GDM1 (cell line): Measurements from ENCODE around the gene YIF1A.
"Not testable (repeated sequence)": the region's sequence is repeated elsewhere in the genome, so short reads cannot be mapped to it uniquely, and the experiment has no call there.

Experiments
- DNase-seq: peaks from one replicate; lab custom pipeline; 2025; lab: John Stamatoyannopoulos, UW

Gene YIF1A

DNA sequence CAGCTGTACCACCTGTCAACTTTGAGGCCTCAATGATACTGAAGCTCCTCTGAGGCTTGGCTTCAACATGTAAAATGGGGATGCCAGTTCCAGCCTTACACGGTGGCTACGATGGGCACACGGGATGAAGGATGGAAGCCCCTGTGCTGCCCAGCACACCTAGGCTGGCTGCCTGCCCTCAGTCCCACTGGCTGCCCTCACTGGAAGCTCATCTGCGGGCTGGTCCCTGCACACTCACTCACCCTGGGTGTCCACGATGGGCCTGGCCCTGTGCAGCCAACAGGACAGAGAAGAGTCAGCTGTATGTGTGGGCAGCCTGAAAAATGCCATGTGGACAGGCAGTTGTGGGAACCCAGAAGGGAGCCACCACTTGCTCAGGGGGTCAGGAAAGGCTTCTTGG lies 2.2 kb downstream of the YIF1A start:
- no peak for DNase-seq

DNA sequence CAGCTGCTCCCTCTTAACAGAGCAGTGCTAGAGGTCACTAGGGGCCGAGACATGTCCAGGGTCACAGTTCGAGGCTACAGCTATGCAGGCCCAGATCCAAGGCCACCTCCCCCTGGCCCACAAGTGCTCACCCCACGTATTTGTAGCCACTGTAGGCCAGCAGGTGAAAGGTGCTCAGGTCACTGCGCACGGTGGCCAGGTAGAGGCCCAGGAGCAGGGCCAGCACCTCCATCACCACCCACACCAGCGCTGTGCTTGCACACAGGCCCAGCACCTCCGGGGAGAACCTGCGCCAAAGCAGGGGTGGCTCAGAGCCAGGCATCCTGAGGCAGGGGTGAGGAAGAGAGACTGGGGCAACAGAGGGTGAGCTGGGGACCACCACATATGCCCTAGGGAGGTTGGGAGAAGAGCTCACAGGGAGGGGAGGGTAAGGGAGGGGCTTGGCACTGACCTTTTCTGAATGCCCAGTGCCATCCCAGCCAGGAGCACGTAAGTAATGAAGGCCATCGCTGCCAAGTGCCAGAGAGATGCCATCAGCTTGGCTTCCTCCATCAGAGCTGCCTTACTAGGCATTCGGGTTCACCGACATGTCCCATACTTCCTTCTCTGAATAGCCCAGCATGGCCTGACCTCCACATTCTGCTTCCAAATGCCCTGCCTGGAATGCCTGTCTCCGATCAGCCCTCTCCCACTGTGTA lies 3.5 kb downstream of the YIF1A start:
- DNase-seq: no peak

DNA sequence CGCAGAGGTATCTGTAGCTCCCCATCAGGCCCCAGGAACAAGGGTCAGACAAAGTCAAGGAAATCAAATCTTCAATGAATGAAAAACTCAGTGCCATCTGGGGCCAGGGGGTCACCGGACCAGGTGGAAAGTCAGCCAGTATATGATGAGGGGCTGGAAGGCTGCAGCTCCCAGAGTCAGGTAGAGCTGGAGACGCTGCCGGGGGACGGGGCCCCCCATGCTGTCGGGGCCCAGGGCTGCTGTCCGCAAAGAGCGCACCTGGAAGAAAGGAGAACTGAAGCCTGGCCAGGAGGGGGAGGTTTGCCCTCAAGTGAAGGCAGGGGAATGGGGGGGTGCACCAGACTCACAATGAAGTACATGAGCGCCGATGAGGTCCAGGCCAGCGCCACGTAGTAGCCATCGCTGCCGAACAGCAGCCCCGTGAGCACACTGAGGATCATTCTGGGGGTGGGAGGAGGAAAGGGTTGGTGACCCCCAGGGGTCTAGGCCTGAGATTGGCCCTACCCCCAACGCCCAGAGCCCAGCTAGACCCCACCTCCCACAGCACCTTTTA lies 4.3 kb downstream of the YIF1A start:
- DNase-seq: no peak

DNA sequence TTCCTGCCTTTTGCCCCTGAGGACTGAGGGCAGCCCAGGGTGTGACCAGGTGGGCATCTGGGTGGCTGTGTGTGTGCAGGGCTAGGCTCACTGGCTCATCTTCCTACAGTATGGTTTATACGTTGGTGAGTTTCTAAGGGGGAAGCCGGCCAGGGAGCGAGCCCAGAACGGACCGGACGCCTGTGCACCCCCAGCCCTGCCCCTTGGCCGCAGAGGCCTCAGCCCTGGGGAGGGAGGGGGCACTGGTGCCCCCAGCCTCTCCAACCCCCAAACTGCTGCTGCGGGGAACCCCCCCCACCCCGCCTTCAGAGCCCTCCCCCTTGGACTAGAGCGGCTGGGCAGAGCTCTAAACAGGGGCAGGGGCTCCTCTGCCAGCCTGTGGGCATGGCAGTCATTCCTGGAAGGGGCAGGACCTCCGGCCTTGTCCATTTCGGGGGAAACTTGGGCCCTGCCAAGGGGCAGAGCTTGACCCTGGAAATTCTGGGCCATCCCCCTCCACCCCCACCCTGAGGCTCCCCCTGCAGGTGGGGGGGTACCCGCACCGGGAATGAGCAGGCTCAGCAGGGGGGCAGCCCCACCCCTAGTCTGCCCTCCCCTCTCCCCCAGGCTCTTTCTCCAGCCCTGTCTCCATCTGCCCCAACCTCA lies 5.4 kb downstream of the YIF1A start:
- DNase-seq: no peak

DNA sequence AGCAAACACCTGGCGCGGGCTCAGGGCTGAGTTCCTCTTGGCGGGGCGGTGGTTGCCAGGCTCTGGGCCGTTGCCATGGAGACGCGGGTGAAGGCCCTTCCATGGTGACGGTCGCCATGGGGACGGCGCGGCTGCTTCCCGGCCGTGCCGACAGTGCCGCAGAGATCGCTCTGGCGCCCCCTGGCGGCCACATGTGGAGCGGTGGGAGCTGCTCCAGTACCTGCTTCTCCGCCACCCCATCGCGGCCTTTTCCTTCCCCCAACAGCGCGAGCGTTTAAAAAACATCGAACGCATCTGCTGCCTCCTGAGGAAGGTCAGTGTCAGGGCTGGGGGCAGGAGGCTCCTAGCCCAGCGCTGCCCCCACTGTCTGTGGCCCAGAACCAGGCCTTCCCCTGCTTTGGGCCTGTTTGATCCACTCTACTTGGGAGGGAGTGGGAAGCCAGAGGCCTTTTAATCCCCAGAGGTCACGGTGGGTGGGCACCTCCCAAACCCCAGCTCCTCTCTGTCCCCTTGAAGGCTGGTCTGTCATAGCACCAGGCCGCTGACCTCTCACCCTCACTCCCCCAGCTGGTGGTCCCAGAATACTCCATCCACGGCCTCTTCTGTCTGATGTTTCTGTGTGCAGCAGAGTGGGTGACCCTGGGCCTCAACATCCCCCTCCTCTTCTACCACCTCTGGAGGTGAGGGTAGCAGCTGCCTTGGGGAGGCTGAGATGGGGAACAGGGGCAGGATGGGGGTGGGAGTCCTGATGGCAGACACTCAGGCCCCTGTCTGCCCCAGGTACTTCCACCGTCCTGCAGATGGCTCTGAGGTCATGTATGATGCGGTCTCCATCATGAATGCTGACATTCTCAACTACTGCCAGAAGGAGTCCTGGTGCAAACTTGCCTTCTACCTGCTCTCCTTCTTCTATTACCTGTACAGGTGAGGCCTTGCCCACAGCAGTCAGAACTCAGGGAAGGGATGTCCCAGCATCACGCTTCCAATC lies 6.2 kb downstream of the YIF1A start:
- DNase-seq: peak; percentile 97

DNA sequence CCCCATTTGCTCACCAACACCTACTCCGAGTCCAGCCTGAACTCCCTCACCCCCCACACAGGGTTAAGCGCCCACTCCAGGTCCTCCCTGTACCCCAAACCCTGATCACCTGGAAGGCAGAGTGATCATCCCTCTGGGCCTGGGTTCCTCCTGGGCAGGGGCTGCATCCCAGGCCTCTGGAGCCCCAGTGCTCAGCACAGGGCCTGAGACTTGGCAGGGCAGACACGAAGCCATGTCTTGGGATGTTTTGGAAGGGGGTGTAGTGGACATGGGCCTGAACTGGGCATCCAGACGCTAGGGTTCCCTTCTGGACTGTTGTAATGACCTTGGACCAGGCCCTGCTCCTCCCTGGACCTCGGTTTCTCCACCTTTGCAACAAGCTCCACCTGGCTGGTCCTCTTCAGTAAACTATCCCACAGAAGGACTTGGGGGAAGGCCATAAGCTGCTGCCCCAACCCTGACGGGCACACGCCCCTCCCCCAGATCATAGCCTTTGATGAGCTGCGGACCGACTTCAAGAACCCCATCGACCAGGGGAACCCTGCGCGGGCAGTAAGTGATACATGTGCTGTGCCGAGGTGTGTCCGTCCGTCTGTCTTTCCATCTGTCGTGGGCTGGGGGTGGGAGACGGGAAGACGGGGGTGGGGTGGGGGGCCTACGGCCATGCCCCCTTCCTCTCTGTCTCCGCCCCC lies 7.0 kb downstream of the YIF1A start:
- DNase-seq: no peak

DNA sequence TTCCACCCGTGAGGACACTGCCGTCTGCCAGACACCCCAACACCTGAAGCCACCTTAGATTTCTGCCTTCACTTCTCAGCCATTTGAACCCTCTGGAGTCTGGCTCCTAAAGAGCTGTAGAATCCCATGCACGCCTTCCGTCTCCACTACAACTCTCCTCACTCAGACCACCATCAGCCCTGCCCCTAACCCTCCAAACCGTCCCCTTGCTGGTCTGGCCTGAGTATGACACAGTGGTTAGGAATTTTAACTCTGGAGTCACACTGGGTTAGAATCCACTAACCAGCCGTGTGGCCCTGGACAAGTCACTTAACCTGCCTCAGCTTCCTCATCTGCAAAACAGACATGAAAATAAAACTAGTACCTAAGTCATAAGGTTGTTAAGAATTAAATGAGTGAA lies 7.9 kb downstream of the YIF1A start:
- DNase-seq: no peak

DNA sequence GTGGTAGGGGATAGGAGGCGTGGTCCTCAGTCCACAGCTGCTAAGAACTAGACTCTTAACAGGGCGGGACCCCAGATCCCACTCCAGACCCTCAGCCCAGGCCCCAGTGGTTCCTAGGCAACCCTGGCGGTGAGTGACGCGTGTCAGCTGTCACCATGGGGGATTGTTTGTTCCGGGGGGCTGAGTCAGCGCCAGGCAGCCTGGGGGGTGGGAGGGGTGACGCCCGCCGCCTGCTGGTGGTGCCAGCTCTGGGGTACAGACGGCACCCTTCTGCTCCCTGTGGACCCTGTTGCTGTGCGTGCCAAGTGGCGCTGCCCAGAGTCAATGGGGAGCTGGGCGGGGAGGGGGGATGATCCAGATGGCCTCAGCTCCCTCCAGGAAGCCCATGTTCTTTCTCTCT lies 8.5 kb downstream of the YIF1A start:
- no peak for DNase-seq

DNA sequence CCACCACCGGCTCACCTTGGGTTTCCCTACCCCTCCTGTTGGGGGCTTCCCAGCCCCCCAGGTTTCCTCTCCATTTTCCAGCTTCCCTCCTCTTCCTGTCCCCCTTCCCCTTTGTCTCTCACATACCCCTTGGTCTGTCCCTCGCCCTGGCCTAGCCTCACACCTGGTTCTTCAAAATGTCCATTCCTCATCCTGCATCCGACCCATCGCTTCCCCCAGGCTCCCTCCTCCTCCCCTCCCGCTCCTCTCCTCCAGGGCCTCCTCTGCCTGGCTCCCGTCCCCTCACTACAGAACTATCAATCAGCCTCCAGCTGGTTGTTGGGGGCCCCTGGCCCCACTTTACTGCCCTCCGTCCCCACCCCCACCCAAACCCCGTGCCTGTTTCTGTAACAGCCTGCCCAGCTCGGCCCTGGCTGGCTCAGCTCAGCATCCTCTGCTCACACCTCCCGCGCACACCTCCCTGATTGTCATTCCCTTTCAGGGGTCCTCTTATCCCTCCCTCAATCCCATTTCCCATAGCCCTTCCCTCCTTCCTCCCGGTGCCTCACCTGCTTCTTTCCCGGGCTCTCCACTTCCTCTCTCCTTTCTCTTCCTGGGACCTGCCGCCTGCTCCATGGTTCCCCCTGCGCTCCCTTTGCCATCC lies 9.7 kb downstream of the YIF1A start:
- DNase-seq: no peak

DNA sequence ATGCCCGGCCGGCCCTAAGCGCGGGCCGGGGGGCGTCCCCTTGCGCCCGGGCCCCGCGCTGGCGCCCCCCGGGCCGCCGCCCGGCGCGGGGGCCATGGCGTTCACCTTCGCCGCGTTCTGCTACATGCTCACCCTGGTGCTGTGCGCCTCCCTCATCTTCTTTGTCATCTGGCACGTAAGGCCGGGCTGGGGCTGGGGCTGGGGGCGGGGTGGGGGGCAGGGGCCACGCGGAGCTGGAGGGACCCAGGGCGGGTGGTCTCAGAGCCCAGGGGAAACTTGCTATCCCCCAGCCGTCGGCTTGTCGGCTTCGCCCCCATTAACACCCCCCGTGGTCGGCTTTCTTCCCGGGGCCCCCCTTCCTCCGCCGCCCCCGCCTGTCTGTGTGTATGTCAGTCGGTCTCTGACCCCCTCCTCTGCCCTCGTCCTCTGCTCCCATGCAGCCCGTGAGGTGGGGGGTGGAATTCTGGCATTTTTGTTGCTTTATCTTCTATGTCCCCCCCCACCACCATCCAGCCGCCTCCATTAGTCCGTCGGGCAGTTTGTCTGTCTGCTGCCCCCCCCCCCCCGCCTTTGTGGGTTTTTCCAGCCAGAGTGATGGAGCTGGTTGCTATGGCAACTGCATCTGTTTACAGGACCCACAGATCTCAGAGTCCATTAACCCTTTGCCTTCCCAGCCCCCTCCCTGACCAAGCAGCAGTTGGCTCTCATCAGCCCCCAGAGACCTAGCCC lies 10.4 kb downstream of the YIF1A start:
- no peak for DNase-seq

DNA sequence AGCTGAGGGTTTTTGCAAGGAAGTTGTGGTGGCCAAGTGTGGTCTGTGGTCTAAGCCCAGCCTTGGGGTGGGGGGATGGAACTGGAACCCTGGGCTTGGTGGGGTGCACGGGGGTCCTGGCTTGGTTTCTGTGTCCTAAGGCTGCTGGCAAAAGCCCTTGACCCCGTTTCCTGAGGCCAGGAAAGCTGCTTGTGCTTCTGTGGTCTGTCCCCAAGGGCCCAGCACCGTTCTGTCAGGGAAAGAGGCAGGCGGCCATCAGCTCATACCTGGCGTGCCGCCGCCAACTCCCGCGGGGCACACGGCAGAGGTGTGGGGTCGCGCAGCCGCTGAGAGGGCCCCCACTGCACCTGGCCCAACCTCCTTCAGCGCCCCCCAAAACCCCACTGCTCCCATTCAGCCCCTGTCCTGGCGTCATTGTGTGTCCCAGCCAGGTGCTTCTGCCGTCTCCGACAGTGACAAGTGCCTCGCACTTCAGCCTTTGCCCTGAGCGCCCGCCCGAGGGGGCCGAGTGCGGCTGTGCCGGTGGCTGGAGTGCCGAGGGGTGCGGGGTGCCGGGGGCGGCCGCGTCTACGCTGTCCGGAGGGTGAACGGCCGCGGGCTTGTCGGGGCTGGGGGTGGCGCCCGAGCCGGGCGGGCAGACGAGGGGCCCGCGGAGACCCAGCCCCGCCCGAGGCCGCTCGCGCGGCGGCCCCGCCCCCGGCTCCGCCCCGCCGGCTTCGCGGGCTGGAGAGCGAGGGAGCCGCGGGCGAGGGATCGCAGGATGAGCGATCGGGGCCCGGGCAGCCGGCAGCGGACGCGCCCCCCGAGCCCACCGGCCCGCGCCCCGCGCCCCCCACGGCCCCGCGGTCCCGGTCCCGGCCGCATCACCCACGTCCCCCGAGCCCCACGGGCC lies 11.2 kb downstream of the YIF1A start, which contains the start of gene CNIH2:
Gene CNIH2, plus strand, starts transcription at position 705 of the 892 bp plus-strand sequence. CDS start 282 bp downstream, outside the sequence.
- peak; percentile 8 for DNase-seq

DNA sequence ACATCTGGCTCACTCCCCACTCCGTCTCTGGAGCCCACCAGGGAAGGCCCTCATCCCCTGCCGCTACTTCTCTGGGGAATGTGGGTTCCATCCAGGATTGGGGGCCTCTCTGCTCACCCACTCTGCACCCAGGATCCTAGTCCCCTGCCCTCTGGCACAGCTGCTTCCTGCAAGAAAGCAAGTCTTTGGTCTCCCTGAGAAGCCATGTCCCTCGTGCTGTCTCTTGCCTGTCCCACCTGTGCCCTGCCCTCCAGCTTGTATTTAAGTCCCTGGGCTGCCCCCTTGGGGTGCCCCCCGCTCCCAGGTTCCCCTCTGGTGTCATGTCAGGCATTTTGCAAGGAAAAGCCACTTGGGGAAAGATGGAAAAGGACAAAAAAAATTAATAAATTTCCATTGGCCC lies 11.9 kb downstream of the YIF1A start:
- not testable (repeated sequence) for DNase-seq

DNA sequence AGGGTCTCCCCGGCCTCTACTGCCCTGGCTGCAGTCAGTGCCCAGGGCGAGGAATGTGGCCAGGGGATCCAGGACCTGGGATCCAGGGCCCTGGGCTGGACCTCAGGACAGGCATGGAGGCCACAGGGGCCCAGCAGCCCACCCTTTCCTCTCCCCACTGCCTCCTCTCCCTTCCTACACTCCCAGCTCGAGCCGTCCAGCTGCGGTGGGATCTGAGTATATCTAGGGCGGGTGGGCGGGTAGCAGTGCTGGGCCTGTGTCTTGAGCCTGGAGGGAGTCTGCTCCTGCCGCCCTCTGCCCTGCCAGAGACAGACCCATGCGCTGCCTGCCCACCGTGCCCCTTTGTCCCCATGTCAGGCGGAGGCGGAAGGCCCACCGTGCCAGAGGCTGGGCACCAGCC lies 12.3 kb downstream of the YIF1A start:
- DNase-seq: not testable (repeated sequence)

DNA sequence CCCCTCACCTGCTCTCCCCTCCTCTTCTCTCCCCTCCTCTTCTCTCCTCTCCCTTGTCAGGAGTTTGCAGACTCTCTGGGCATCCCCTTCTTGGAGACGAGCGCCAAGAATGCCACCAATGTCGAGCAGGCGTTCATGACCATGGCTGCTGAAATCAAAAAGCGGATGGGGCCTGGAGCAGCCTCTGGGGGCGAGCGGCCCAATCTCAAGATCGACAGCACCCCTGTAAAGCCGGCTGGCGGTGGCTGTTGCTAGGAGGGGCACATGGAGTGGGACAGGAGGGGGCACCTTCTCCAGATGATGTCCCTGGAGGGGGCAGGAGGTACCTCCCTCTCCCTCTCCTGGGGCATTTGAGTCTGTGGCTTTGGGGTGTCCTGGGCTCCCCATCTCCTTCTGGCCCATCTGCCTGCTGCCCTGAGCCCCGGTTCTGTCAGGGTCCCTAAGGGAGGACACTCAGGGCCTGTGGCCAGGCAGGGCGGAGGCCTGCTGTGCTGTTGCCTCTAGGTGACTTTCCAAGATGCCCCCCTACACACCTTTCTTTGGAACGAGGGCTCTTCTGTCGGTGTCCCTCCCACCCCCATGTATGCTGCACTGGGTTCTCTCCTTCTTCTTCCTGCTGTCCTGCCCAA lies 12.8 kb downstream of the YIF1A start:
- no peak for DNase-seq

DNA sequence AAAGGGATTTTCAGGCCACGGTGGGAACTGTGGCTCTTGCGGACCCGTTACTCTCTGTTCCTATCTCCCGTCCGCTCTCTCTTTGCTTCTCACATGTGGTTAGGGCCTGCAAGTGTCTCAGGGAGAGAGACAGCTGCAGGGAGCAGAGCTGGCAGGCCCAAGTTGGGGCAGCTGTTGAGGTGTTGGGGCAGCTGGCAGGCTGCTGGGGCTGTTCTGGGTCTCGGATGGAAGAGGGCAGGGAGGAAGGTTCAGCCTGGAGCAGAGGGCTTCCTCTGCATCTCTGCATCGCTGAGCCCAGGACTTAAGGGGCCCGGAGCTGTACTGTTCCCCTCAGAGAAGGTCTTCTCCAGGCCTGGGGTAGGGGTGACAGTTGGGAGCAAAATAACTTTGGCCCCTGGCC lies 13.5 kb downstream of the YIF1A start:
- DNase-seq: no peak

DNA sequence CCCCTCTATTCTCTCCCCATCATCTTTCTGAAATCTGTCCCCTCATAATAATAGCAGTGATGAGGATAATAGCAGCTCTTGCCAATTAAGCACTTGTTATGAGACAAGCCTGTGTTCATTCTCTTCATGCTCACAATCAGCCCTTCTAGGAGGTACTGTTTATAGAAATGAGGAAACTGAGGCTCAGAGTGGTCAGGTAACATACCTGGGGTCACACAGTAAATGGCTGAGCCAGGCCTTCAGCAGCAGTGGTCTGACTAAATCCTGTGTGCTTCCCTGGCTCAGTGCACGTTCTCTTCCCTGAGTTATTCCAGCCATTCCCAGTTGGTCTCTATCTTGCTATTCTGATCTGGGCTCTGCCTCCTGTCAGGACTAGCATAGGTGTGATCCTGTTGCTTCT lies 14.7 kb downstream of the YIF1A start:
- DNase-seq: no peak

DNA sequence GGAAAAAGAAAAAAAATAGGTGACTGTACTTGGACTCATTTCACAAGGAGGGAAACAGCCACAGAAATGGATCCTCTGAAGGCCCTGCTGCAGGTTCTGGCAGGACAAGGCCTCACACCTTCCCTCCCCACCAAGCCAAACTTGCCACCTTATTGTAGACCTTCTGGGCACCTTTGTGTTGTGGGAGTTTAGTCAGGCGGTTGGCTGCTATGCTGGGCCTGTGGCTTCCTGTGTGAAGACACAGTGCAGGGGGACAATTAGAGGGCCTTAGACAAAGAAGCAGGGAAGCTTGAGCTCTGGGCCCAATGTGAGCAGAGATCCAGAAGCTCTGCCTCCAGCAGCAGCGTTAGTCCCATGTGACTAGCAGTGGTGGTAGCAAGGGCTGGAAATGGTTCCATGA lies 16.3 kb downstream of the YIF1A start:
- DNase-seq: no peak

DNA sequence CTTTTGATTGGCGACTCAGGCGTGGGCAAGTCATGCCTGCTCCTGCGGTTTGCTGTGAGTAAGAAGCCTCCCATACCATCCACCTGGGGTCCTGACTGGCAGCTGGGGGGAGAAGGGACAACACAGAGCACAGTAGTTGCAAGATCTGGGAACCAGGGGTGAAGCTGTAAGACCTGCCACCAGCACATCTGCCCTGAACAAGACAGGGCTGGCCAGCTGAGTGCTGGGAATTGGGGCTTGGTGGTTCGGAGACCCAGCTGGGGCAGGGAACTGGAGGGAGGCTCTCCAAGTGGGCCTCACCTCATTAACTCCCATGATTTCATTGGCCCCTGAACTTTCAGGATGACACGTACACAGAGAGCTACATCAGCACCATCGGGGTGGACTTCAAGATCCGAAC lies 17.1 kb downstream of the YIF1A start:
- DNase-seq: no peak
